LNCaP clone FGC (cell line): ENCODE measurements around the gene GGT6.
"Not testable (repeated sequence)": the region's sequence is repeated elsewhere in the genome, so short reads cannot be mapped to it uniquely, and the experiment has no call there.

Source experiments
- DNase-seq: peaks from one replicate; pipeline ENCODE4 v3.0.0-alpha.2; 2011; ENCODE audit warnings: low read depth
- H3K4me3 ChIP-seq: 2 replicates; pipeline ENCODE4 v1.5.1; 2011; ENCODE audit warnings: mild to moderate bottlenecking, low read depth, low read length, control low read depth
- CTCF ChIP-seq: IDR thresholded peaks from 2 replicates; pipeline ENCODE4 v1.5.1; 2012; ENCODE audit warnings: mild to moderate bottlenecking; ENCODE audit not compliant: control insufficient read depth, insufficient read depth; ENCODE audit errors: extremely low read depth

The GGT6 gene

GRCh38 chr17:4560421-4560820 is at the start of gene GGT6:
Gene GGT6, minus strand, starts transcription at chr17:4560577. Its CDS starts 56 bp downstream, at chr17:4560521.
- TF ChIP-seq CTCF, result no peak
- no peak within 1 kb of the TSS for H3K4me3 ChIP-seq
- DNase-seq, result no peak

- TF ChIP-seq CTCF, result no peak
- no peak for DNase-seq
- no peak overlapping the region for H3K4me3 ChIP-seq
Observed at GRCh38 chr17:4610162-4610561, 49.8 kb upstream of the GGT6 start.

- no peak for DNase-seq
- TF ChIP-seq CTCF, result no peak
- no peak overlapping the region for H3K4me3 ChIP-seq
Observed at GRCh38 chr17:4609761-4610160, 49.4 kb upstream of the GGT6 start.

- no peak overlapping the region for H3K4me3 ChIP-seq
- no peak for DNase-seq
- no peak for TF ChIP-seq CTCF
Observed at GRCh38 chr17:4607773-4608187, 47.4 kb upstream of the GGT6 start.

GRCh38 chr17:4607261-4607741 is 46.9 kb upstream of the GGT6 start:
- no peak for DNase-seq
- no peak for TF ChIP-seq CTCF
- H3K4me3 ChIP-seq, result no peak overlapping the region

GRCh38 chr17:4605826-4606225 is 45.4 kb upstream of the GGT6 start:
- TF ChIP-seq CTCF, result no peak
- H3K4me3 ChIP-seq, result no peak overlapping the region
- no peak for DNase-seq

- not testable (repeated sequence) for DNase-seq, H3K4me3 ChIP-seq
Observed at GRCh38 chr17:4604736-4605135, 44.4 kb upstream of the GGT6 start.
